Measurements from ENCODE around the gene HGD.

HGD gene, protein sequence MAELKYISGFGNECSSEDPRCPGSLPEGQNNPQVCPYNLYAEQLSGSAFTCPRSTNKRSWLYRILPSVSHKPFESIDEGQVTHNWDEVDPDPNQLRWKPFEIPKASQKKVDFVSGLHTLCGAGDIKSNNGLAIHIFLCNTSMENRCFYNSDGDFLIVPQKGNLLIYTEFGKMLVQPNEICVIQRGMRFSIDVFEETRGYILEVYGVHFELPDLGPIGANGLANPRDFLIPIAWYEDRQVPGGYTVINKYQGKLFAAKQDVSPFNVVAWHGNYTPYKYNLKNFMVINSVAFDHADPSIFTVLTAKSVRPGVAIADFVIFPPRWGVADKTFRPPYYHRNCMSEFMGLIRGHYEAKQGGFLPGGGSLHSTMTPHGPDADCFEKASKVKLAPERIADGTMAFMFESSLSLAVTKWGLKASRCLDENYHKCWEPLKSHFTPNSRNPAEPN

DNA sequence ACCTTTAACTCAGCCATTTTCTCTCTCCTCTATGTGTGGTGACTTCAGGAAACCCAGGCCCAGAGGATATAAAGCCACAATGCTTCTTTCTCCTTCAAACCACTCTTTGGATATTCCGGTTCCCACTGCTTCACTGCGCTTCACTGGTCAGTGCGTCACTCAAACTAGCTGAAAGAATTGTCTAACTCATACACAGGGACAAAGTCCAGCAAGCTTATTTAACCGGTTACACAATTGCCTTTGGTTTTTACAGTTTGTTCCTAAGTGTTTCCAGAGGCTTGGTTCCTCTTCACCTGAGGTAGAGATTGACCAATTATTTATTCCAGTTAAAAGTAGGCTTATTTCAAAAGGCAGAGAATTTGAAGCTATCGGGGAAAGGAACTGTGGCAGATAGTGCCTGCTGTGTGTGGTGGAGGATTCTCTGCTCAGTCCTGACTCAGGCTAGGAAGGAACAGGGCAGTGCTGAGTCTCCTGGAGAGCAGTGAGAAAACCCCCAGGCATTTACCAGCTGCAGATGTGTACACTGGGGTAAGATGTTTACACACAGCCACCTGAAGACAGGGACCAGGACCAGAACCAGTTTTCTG lies at the start of gene HGD:
Gene HGD, minus strand, starts transcription at position 145 of the 587 bp plus-strand sequence. Its CDS starts 128 bp downstream, at position 17.
- DNase-seq, result no peak

DNA sequence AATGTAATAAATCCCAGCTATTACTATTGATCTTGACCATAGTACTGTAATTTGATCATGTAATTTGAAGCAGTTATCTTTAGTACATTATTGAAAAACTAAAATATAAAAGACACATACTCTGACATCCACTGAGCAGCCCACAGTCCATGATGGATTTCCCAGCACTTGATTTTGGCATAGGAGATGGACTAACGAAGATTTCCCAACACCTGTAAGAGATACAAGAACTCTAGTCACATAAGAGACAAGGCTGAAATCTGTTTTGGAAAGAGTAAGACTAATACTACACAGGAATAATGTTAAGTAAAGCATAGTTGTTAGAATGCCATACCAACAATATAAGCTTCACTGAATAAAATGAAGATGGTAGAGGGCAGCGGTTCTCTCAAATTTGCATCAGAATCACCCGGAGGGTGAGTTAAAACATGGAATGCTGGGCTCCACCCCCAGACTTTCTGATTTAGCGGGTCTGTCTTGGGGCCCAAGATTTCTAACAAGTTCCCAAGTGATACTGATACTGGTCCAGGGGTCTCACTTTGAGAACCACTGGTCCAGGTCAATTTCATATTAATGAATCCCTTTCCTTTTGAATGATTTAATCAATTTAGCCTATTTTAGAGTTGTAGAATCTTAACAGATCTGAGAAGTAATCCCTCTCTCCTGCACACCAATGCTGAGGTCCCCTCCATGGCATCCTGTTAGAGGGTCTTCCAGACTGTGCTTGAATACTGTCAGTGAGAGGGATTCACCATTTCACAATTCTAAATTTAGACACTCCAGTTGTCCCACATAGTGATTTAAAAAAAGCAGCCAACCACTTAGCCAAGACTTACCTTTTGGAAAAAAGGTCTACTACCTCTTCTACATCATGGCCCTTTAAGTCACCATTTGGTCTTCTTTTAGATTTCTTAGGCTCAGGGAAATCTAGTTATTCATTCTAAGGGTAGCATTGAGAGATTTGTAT lies 48.8 kb upstream of the HGD start:
- DNase-seq, result no peak

DNA sequence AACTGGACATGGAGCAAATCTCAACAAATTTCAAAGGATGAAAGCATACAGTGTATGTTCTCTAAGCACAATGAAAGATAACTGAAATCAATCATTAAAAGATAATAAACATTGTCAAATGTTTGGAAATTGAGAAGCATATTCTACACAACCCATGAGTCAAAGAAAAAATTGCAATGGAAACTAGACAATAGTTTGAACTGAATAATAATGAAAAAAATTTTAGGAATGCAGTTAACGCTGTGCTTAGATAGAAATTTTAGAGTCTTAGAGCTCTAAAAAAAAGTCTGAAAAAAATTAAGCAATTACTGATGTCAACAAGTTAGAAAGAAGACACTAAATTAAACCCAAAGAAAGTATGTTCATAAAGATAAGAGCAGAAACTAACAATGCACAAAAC lies 44.8 kb upstream of the HGD start:
- DNase-seq, result no peak

DNA sequence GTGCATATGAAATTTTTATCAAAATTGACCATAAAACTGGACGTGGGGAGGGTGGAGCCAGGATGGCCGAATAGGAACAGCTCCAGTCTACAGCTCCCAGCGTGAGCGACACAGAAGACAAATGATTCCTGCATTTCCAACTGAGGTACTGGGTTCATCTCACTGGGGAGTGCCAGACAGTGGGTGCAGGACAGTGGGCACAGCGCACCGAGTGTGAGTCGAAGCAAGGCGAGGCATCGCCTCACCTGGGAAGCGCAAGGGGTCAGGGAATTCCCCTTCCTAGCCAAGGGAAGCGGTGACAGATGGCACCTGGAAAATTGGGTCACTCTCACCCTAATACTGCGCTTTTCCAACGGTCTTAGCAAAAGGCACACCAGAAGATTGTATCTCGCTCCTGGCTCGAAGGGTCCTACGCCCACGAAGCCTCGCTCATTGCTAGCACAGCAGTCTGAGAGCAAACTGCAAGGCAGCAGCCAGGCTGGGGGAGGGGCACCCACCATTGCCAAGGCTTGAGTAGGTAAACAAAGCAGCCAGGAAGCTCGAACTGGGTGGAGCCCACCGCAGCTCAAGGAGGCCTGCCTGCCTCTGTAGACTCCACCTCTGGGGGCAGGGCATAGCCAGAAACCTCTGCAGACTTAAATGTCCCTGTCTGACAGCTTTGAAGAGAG lies 37.3 kb upstream of the HGD start:
- peak; percentile 20 to 61 for DNase-seq

DNA sequence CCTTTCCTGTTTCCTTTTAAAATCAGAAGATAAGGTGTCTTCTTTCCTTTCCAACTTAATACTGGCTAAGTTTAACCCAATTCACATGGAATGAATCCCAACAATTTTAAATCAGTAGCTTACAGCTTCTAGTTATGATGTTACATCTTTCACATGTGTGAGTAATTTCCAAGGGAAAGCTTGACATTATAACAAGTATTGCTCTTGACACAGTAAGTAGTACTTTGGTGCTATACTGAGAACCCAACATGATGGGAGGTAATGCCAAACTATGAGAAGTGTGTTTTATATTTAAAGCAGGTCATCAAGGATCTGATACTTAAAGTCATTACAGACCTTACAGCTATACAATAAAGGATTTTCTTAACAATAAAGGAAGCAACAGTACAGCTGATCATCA lies 31.2 kb upstream of the HGD start:
- no peak for DNase-seq

DNA sequence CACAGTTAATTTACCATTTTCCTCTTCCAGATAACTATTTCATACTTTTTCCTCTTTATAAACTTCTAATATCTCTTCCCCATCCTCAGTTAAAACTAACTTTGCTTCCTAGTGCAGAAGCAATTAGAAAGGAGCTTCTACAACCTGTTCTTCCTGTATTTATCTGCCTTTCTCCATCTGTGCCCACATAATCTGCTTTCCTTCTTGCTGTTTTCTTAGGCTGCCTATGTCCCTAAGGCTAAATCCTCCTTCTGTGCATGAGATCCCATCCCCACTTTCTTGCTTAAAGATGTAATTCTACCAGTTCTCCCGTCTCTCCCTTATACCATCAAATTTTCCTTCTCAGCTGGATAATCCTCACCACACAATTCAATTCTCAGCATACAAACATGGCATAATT lies 28.3 kb upstream of the HGD start:
- no peak for DNase-seq

DNA sequence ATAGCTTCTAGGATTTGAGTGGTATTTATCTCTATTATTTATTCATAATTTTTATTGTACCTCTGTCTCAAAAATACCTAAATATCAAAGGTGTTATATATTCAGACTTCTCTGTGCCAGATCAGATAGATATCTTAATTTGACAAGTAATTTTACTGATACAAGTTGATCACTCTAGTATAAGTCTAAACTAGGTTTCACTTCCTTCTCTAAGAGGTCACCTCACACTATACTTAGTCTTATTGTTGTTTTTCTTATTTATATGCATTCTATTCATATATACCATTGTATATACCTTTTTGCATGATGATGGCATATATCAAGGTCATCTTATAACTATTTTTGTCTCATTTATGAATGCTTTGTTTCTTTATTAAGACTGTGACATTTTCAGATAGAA lies 26.4 kb upstream of the HGD start:
- DNase-seq, result no peak

DNA sequence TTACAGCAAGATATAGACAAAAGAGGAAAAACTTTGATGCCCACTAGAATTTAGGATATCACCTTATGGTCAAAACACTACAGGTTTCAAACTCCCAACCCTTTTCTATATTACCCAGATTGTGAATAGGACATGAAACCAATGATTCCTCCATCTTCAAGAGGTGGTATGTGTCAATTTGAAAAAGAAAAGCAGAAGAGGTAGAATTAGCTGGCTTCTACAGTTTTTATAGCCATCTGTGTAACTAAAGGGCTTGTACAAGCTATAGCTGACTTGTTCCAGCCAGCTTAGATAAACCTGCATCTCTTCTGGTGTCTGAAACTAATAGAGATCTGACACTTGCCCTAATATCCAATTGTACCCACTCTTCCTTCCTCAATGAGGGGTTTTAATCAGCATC lies 24.9 kb upstream of the HGD start:
- DNase-seq, result no peak

DNA sequence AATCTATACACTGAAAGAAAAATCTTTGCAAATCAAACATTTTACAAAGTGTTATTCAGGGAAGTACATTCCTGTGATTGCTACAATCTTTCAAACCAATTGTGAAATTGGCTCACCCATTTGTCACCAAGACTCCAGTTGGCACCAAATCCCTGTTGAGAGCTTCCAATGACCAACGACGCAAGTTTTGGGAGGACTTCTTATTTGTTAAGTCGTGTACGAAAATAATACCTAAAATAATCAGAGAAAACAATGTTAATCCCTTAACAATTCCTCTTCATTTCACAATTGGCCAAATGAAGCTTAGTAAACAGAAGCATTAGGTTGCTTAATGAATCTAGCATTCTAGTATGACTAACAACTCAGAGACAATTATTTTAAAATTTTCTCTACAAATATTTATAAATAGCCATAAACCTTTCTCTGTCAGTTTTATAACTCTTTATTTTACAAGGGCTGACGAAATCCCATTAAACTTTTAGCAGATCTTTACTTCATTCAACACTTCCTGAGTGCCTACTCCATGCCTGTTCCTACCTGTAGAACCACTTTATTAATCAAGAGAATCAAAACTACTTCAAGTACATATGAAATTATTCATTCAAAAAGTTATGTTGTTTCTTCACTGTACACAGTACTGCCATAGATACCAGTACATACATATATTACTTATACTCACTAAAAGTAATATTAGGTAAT lies 24.0 kb upstream of the HGD start:
- DNase-seq, result no peak

DNA sequence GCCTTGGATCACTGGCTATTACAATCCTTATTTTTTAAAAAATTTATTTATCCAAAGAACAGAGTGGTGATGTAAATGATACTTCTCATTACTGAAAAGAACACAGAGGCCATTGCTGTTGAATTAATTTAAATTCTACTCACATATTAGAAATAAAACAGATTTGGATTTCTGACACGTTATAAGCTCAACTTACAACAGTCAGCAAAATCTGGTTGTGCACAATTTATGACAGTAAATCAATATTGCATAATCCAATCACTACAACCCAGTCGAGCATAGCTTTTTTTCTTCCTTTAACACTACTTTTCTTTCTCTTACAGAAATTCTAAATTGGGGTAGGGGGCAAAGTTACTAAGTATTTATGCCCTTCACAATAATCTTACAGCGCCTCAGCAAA lies 17.3 kb upstream of the HGD start:
- DNase-seq, result no peak

DNA sequence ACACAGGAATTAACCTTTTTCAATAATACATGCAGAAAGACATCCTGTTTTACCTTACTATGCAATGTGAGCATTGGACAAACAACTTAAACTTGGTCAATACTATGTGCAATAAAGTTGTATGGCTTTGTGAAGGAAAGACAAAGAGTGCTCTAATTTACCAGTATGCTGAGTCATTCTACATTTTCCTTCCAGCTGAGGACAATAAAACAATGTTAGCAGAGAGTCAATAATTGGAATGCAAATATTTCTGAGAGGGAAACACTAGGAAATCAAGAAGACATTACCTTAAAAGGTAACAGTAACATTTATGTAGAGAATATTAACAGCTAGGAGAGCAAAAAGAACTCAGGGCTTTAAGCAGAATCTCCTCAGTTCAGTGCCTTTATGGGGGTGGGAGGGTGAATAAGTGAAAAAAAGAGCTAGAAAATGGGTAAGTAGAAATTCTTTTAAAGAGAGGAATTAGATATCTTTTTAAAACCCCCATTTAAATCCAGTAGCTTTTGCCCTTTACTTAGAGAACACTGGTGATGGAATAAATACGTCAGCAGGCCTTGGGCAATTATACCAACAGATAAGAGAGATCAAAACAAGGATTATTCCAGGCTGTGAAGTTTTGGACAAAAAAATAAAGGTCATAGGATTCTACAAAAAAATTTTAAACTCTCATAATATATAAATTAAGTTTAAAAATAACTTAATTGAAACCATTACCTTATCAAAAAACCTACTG lies 11.6 kb upstream of the HGD start:
- no peak for DNase-seq

DNA sequence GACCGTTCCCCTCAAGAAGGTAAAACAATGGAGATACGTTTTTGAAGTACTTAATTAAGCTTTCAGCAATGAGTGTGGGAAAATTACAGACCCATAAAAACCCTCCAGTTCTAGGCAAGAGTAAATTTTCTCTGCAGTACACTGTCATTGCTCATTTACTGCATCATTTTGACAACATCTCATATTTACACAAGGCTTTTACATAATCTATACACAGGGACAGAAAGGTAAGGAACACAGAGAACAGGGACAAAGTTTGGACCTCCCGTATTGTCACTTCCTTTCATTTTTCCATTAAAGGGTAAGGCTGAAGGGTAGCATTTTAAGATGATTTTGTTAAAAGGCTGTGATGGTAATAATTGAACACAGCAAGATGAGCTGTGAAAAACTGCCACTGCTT lies 7.4 kb upstream of the HGD start:
- no peak for DNase-seq

DNA sequence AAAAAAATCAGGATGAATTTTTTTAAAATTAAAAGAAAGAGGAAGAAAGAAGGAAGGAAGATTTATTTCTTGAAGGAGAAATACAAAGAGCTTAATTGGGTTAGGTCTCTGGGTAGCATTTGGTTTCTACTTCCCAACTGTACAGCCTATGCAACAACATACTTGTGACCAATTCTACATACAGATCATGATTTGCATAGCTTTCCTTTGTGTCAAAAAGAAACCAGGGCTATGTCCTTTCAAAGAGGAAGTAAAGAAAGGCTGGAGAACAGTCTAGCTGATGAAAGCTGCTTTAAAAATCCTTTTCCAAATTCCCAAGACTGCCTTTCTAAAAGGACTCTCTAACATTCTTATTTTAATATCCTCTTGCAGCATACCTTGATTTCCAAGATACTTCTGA lies 6.1 kb upstream of the HGD start:
- no peak for DNase-seq

DNA sequence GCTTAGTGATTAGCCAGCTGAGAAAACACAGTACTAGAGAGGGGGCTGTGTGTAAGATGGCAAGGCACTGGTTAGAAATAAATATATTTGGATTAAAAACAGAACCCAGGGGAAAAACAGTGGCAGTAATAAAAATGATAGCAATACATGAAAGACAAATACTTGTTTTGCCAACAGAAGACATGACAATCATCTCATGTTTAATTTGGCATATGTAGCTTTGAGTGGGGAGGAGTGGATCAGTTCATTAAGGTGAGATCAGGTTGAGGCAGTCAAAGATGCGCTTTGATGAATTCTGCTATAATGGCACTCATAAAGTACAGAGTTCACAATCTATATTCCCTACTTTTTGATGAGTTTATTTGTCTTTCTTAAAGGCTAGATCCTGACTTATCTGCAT lies 3.4 kb upstream of the HGD start:
- no peak for DNase-seq

DNA sequence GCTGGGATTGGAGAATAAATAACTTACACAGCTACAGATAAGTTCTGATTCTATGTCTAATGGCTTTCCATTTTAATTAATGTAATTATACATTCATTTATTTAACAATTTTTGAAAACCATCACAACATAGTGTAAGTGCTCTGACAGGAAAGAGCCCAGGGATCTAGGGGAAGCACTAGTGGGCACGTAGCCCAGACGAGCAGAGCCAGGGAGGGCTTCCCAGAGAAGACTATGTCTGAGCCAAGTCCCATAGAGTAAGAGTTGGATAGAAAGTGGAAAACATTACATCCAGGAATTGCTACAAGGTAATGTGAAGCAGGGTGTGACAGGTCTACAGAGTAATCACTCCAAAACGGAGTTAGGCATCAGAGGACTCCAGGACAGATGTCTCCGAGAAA lies 2.9 kb upstream of the HGD start:
- no peak for DNase-seq

DNA sequence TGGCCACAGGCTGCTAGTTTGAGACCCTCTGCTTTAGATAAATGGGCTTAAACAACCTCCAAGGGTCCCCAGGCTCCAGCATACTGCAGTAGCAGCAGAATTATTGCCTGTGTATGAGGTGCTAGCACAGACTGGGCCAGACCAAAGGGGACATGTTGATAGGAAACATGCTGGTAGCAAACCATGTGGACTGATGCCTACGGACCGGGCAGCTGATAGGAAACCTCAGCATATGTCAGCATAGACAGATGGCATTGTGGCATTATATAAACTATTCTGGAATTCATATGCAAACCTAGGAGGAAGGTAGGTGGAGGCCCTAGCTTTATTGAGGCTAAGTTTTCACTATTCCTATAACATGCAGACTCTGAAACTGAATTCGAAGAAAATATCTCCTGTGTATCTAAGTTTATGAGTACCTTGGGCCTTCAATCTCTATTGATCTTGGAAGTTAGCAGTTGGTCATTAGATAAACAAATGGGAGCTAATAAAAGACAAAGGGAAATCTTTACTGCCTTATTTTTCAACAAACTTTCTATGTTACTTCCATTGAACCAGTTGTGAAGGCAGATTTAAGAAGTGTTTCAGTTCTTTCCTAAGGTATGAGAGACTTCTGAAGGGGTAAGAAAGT lies 1.7 kb upstream of the HGD start:
- no peak for DNase-seq

DNA sequence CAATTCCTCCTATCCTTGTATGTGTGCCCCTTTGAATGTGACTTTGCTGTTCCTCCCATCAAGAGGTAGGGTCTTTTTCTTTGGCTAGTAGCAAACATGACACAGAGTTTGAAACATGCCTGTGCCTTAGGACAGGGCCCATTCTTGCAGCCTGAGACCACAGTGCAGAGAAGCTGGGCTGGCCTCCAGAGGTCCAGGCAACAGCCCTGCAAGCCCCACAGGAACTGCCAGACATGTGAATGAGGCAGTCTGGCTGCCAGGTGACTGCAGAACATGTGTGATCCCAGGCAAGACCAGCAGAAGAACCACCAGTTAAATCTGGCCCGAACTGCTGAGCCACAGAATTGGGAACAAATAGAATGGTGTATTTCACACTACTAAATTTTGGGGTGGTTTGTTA lies 1.2 kb upstream of the HGD start:
- DNase-seq, result no peak

DNA sequence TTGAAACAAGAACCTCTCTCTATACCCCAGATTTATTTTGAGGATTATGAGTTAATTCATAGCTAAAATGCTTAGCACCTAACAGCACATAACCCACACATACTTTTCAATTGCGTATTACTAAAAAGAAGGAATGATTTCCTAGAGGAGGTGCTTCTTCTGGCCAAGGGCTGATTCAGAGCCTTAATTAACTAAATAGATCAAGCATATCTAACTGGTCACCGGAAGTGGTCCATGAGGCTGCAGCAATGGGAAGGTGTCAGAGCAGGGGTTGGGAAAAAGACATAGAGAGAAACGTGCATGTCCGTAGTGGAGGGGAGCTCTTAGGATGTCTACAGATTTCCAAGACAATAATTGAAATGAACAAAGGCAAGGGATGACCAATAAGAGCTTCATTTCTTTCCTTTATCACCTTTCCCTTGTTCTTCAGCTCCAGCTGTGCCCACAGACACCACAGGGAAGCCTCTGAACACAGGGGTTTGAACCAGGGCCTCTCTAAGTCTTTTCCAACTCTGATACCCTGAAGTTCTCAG lies 467 bp downstream of the HGD start:
- no peak for DNase-seq

DNA sequence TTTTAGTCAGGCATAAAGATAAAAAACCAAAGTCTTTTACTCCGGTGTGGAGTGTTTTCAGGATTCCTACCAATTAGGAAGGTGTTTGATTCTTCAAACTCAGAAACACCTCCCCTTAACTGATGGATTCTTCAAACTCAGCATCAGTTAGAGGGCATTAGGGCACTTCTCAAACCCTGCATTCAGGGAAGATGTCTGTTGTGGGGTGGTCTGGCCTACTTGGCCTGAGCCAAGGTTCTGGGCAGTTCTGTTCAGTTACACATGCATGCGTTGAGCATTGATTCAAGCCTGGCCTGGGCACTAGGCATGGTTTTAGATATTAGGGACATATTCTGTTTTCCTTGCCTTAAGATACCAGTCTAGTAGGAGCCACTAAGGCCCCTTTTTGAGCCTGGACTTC lies 1.0 kb downstream of the HGD start:
- no peak for DNase-seq

DNA sequence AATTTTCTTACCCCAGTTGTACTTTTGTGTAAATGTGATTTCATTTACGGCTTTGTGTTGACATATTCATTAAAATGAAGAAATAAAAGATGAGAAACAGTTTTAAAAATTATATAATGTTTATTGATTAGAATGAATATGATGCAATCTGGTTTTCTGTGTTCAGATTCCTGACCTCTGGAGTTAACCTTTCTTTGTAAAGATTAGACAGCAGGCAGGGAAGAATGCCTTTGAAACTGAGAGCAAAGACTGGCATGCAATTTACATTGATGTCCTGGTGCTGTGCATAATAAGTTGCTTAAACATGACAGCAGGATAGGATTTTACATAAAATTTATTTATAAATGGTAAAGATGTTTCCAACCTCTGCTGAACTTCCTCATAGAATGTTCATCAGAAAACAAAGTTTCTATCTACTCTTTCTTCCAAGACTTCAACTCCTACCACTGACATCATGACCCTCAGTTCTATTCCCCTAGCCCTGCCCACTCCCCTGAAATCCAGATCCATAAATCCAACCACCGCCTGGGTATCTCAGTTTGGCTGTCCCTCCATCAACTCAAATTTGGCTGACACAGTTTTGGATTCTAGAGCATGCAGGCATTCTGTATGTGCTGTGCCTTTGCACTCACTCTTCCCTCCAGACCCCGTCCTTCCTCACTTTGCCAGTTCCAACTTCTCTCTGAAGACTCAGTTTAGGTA lies 1.7 kb downstream of the HGD start:
- no peak for DNase-seq

All from stimulated activated CD4-positive, alpha-beta T cell treated with anti-CD3 and anti-CD28 coated beads, Interleukin-4, amount 100 ng/mL, for 4 hours (primary cell).